GM10248 (cell line): ENCODE measurements around the gene NALCN.

Experiments used
- CTCF ChIA-PET: fragments of 300-600 bp; sonication (Branson Sonifier 250); formaldehyde crosslinking; extraction: SDS; loops from one replicate; lab custom pipeline; 2021; ENCODE audit warnings: antibody characterized with exemption; lab: Yijun Ruan, JAX
- POLR2A ChIA-PET: fragments of 350-650 bp; sonication (Branson Sonifier 250); formaldehyde crosslinking; extraction: SDS; loops from one replicate; lab custom pipeline; 2020; ENCODE audit warnings: antibody characterized with exemption; lab: Yijun Ruan, JAX
- DNase-seq: peaks from one replicate; pipeline ENCODE4 v3.0.0; 2012; ENCODE audit errors: extremely low spot score
- CTCF ChIP-seq: IDR thresholded peaks from 2 replicates; pipeline ENCODE4 v1.5.1; 2012; ENCODE audit warnings: mild to moderate bottlenecking, low read depth; ENCODE audit errors: extremely low read depth, missing control alignments, control extremely low read depth

The NALCN gene

GRCh38 chr13:101390461-101390860 is 25.8 kb downstream of the NALCN start:
- DNase-seq, result no peak
- ChIA-PET POLR2A (no interaction called here), CTCF (no interaction called here)
- no peak for TF ChIP-seq CTCF

GRCh38 chr13:101384929-101385328 is 31.4 kb downstream of the NALCN start:
- no peak for DNase-seq
- CTCF ChIA-PET, result no interaction called here
- POLR2A ChIA-PET, result no interaction called here
- TF ChIP-seq CTCF, result no peak

- DNase-seq, result no peak
- no peak for TF ChIP-seq CTCF
- CTCF ChIA-PET, result no interaction called here
- POLR2A ChIA-PET, result no interaction called here
These were observed 32.7 kb downstream of the NALCN start for GRCh38 chr13:101383595-101383994.

- no peak for DNase-seq
- ChIA-PET POLR2A (no interaction called here), CTCF (interaction anchor here (1.0 kb wide), 1 partner anchor 23 kb away, joined by 3 read pairs; no protein-coding TSS in a partner anchor)
- no peak for TF ChIP-seq CTCF
These were observed 33.6 kb downstream of the NALCN start for GRCh38 chr13:101382701-101383100.

- CTCF ChIA-PET, result interaction anchor here (1.0 kb wide), 1 partner anchor 23 kb away, joined by 3 read pairs; no protein-coding TSS in a partner anchor
- no peak for DNase-seq
- TF ChIP-seq CTCF, result no peak
- POLR2A ChIA-PET, result no interaction called here
These were observed 34.2 kb downstream of the NALCN start for GRCh38 chr13:101382086-101382485.

- POLR2A ChIA-PET, result no interaction called here
- TF ChIP-seq CTCF, result no peak
These were observed 55.8 kb downstream of the NALCN start for GRCh38 chr13:101360525-101360924.

More at GRCh38 chr13:101360525-101360924, 55.8 kb downstream of the NALCN start:
- DNase-seq, result no peak
- CTCF ChIA-PET, result interaction anchor here (1.3 to 1.4 kb wide), 2 partner anchors 10 to 18 kb away, joined by 3 read pairs; no protein-coding TSS in a partner anchor
